GM19043 (cell line): ENCODE results near the gene ERP27.
A peak's percentile ranks its signal among the peaks of the same experiment; 100 is the strongest.

Experiments used
- ATAC-seq: cut with Tn5 transposase; IDR thresholded peaks from one replicate; pipeline ENCODE4 v1.9.1; 2021; ENCODE audit warnings: low read depth; ENCODE audit not compliant: unreplicated experiment

ERP27 gene

GRCh38 chr12:14938301-14938700, at the start of gene ERP27:
Gene ERP27, minus strand, starts transcription at chr12:14938537. Its CDS starts 29 bp downstream, at chr12:14938508.
- ATAC-seq: no peak

- no peak for ATAC-seq
These were observed 49.7 kb upstream of the ERP27 start for GRCh38 chr12:14988035-14988434.

GRCh38 chr12:14986449-14986848, 48.1 kb upstream of the ERP27 start:
- no peak for ATAC-seq

- ATAC-seq: no peak
These were observed 46.5 kb upstream of the ERP27 start for GRCh38 chr12:14984766-14985285.

GRCh38 chr12:14984036-14984435, 45.7 kb upstream of the ERP27 start:
- no peak for ATAC-seq

- ATAC-seq: peak; percentile 39
These were observed 44.7 kb upstream of the ERP27 start for GRCh38 chr12:14982991-14983390.

GRCh38 chr12:14982562-14982961, 44.2 kb upstream of the ERP27 start:
- ATAC-seq: no peak

- no peak for ATAC-seq
These were observed 42.7 kb upstream of the ERP27 start for GRCh38 chr12:14981049-14981448.

GRCh38 chr12:14979468-14979867, 41.1 kb upstream of the ERP27 start:
- ATAC-seq: no peak

- ATAC-seq: no peak
These were observed 38.3 kb upstream of the ERP27 start for GRCh38 chr12:14976658-14977057.

GRCh38 chr12:14975457-14975856, 37.1 kb upstream of the ERP27 start:
- no peak for ATAC-seq

- ATAC-seq: no peak
These were observed 36.3 kb upstream of the ERP27 start for GRCh38 chr12:14974633-14975032.

GRCh38 chr12:14972816-14973215, 34.5 kb upstream of the ERP27 start, which contains the start of gene PDE6H:
Gene PDE6H, plus strand, starts transcription at chr12:14973042. Its CDS starts 4,971 bp downstream, at chr12:14978013.
- no peak for ATAC-seq

- ATAC-seq: no peak
These were observed 32.1 kb upstream of the ERP27 start for GRCh38 chr12:14970473-14970872.

- ATAC-seq: no peak
These were observed 30.1 kb upstream of the ERP27 start for GRCh38 chr12:14968478-14968877.

GRCh38 chr12:14965221-14965620, 26.9 kb upstream of the ERP27 start:
- ATAC-seq: no peak

GRCh38 chr12:14964406-14964805, 26.1 kb upstream of the ERP27 start:
- no peak for ATAC-seq

GRCh38 chr12:14963520-14963919, 25.2 kb upstream of the ERP27 start:
- ATAC-seq: no peak

GRCh38 chr12:14962797-14963196, 24.5 kb upstream of the ERP27 start:
- ATAC-seq: no peak

GRCh38 chr12:14962153-14962539, 23.8 kb upstream of the ERP27 start:
- no peak for ATAC-seq

GRCh38 chr12:14961466-14962152, 23.3 kb upstream of the ERP27 start, which contains the start of gene ARHGDIB:
Gene ARHGDIB, minus strand, starts transcription at chr12:14961601. Its CDS starts 10,889 bp downstream, at chr12:14950712.
- ATAC-seq: peak; percentile 59
